ENCODE measurements around the gene PBLD. TPM values are rescaled to one million over a fixed set of nuclear protein-coding genes. Genes with fewer than 3 reads are reported as not detected.

The PBLD gene
- total and polyA plus RNA-seq, 9 of the 15 experiments (the other 6 are each of a cell fraction or from before 2014, with no cell fraction given) = 1.2 to 4.3 (median 2.5) TPM

GRCh38 chr10:68336754-68337351, 4.1 kb upstream of the PBLD start:
- no peak for FAIRE-seq
- DNase-seq (ENCODE audit: extremely low read depth in 1 of 4, low spot score in 3 of 4) = no peak
- Histone ChIP-seq H3K4me2 (ENCODE audit: insufficient read depth, low read length) (0 out of 2 replicates have a peak overlapping the region, but pooled peaks have one; percentile 24), H3K9me1 (ENCODE audit: control insufficient read depth, insufficient read depth, low read length) (peaks cover 7% of the 10 kb centered on the region), H3K4me3 (no peak overlapping the region), H3K9ac (ENCODE audit: insufficient read depth in 1 of 2, low read depth in 2 of 2, low read length in 2 of 2) (no peak overlapping the region; a peak in 1 of 4 replicates), H3K27ac (ENCODE audit: extremely low read depth, low read depth, low read length) (no peak overlapping the region), H3K79me2 (ENCODE audit: control insufficient read depth, insufficient read depth, low read length) (peaks cover 99% of the 10 kb centered on the region), H3K36me3 (ENCODE audit: control insufficient read depth, insufficient read depth, low read length) (peaks cover 88% of the 10 kb centered on the region), H3K9me3 (replicated peaks; ENCODE audit: control insufficient read depth, insufficient read depth, low read depth, low read length) (no peaks in the 10 kb centered on the region), H3K27me3 (ENCODE audit: control insufficient read depth in 2 of 2, insufficient read depth in 2 of 2, low read length in 2 of 2) (no peaks in the 10 kb centered on the region), H3K4me1 (replicated peaks in 1 of 2; ENCODE audit: control insufficient read depth in 2 of 2, insufficient read depth in 2 of 2, low read length in 2 of 2) (peaks cover 0 to 14% of the 10 kb centered on the region in 2 experiments; a peak in 1 of 5 replicates), H2AFZ (ENCODE audit: low read depth, low read length) (no peak overlapping the region), H4K20me1 (replicated peaks; ENCODE audit: control insufficient read depth, insufficient read depth, low read length) (peaks cover 31% of the 10 kb centered on the region)
- intact Hi-C loops (cut with micrococcal nuclease) (loop anchor here (10.0 kb wide), 1 partner anchor 542 kb away; no protein-coding TSS in a partner anchor), in situ Hi-C loops (cut with MboI) (no loop called here)
- 77% methylated on average over 7 of the region's 7 CpGs for WGBS (ENCODE audit: insufficient coverage, low coverage, missing lambda C conversion rate)
- no peak for ATAC-seq
- TF ChIP-seq IRF9 (tag; IDR thresholded peaks at IDR 0.05) (0 out of 2 replicates have a peak, but pooled peaks have one; percentile 18), CEBPB (tag; IDR thresholded peaks at IDR 0.05) (0 out of 2 replicates have a peak, but pooled peaks have one; percentile 28), PHB (CRISPR knock-in tag; IDR thresholded peaks at IDR 0.05) (no peak), RBFOX2 (IDR thresholded peaks at IDR 0.05; ENCODE audit: low read depth, low read length) (peak; percentile 27; the same call in 1 of the 2 replicates), POLR2AphosphoS5 (IDR thresholded peaks at IDR 0.05; ENCODE audit: control insufficient read depth, insufficient read depth, low read depth, low read length) (peak; percentile 33; the same call in 1 of the 2 replicates), U2AF2 (optimal IDR thresholded peaks at IDR 0.05; ENCODE audit: low read depth, low read length) (no peak), SIX5 (IDR thresholded peaks at IDR 0.05; ENCODE audit: borderline replicate concordance in 1 of 2, insufficient read depth in 1 of 2, low read depth in 1 of 2, low read length in 2 of 2) (no peak), CEBPG (CRISPR knock-in tag; IDR thresholded peaks at IDR 0.05) (no peak), CEBPG (tag; conservative IDR thresholded peaks at IDR 0.05 in 1 of 2, IDR thresholded peaks at IDR 0.05 in 1 of 2) (peak; percentile 26 to 63; a peak in 2 of 4 replicates), ERF (CRISPR knock-in tag; IDR thresholded peaks at IDR 0.05) (no peak)
- TF ChIP-seq, protein P1, sequence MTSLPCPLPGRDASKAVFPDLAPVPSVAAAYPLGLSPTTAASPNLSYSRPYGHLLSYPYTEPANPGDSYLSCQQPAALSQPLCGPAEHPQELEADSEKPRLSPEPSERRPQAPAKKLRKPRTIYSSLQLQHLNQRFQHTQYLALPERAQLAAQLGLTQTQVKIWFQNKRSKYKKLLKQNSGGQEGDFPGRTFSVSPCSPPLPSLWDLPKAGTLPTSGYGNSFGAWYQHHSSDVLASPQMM (CRISPR knock-in tag; IDR thresholded peaks at IDR 0.05) = no peak
- CTCF ChIA-PET (ENCODE audit: low intra/inter-chr PET ratio) = interaction anchor here (0.8 kb wide), 1 partner anchor 28 kb away, joined by 3 read pairs; no protein-coding TSS in a partner anchor
- POLR2A ChIA-PET = interaction anchor here (5.4 kb wide), 1 partner anchor 9 kb away, joined by 104 read pairs; no protein-coding TSS in a partner anchor
- BruUV-seq (replicated peaks) = no TSS peak
